ENCODE data around the gene TNFSF11.

GRCh38 chr13:42656161-42656560 is 82.2 kb downstream of the TNFSF11 start:
- TF ChIP-seq CTCF (conservative IDR thresholded peaks at IDR 0.05) (no peak), ZFX (IDR thresholded peaks at IDR 0.05) (no peak)

Data from C4-2B (cell line).